A549 (cell line): ENCODE results near the gene EIF3D.

Experiments used
- EP300 ChIP-seq, 2 experiments: fragments of >200 bp; sonication (Bioruptor Twin); formaldehyde crosslinking; IDR thresholded peaks; 2 replicates in 1 of 2; 3 replicates in 1 of 2; pipeline ENCODE4 v1.6.1; 2016 to 2017
- ESRRA ChIP-seq: fragments of 150-350 bp; IDR thresholded peaks from 2 replicates; pipeline ENCODE4 v1.6.1; 2014; ENCODE audit warnings: mild to moderate bottlenecking, low read length, borderline replicate concordance
- KDM1A ChIP-seq: fragments of 200-600 bp; sonication (generic); IDR thresholded peaks from 2 replicates; pipeline ENCODE4 v1.6.1; 2016; ENCODE audit warnings: low read depth, mild to moderate bottlenecking
- MYC ChIP-seq: IDR thresholded peaks from 2 replicates; pipeline ENCODE4 v1.6.1; 2012; ENCODE audit warnings: mild to moderate bottlenecking, inconsistent platforms, low read length, improper control_type of control experiment, borderline replicate concordance
- POLR2A ChIP-seq: IDR thresholded peaks from 2 replicates; pipeline ENCODE4 v1.6.1; 2012; ENCODE audit warnings: mild to moderate bottlenecking, low read length
- RAD21 ChIP-seq, 2 experiments: fragments of >200 bp in 1 of 2; sonication (Bioruptor Twin) in 1 of 2; formaldehyde crosslinking in 1 of 2; IDR thresholded peaks in 1 of 2; conservative IDR thresholded peaks in 1 of 2; 2 replicates in 1 of 2; 3 replicates in 1 of 2; pipeline ENCODE4 v1.6.1; 2012 to 2018; ENCODE audit warnings: inconsistent platforms in 1 of 2
- RCOR1 ChIP-seq: fragments of 150-350 bp; IDR thresholded peaks from 2 replicates; pipeline ENCODE4 v1.6.1; 2014; ENCODE audit warnings: antibody characterized with exemption, low read length, low read depth
- RNF2 ChIP-seq: fragments of 200-600 bp; sonication (generic); IDR thresholded peaks from 2 replicates; pipeline ENCODE4 v1.6.1; 2016; ENCODE audit warnings: low read depth, mild to moderate bottlenecking, antibody characterized with exemption, moderate library complexity, borderline replicate concordance
- TP53 ChIP-seq: fragments of 250-450 bp; sonication (Bioruptor Pico); IDR thresholded peaks from 2 replicates; pipeline ENCODE4 v1.5.0; 2021; ENCODE audit warnings: mild to moderate bottlenecking, moderate library complexity
- ZSCAN20 ChIP-seq: fragments of 250-450 bp; sonication (Bioruptor Pico); IDR thresholded peaks from 2 replicates; pipeline ENCODE4 v1.8.0; 2022; ENCODE audit warnings: mild to moderate bottlenecking, moderate library complexity
- TF ChIP-seq, protein P1 (sequence below): fragments of >200 bp; sonication (Bioruptor Twin); formaldehyde crosslinking; IDR thresholded peaks from 3 replicates; pipeline ENCODE4 v1.5.1; 2016
- TF ChIP-seq, protein P2 (sequence below): fragments of 200-600 bp; sonication (generic); IDR thresholded peaks from 2 replicates; pipeline ENCODE4 v1.6.1; 2016; ENCODE audit warnings: antibody characterized with exemption, mild to moderate bottlenecking, moderate library complexity

DNA sequence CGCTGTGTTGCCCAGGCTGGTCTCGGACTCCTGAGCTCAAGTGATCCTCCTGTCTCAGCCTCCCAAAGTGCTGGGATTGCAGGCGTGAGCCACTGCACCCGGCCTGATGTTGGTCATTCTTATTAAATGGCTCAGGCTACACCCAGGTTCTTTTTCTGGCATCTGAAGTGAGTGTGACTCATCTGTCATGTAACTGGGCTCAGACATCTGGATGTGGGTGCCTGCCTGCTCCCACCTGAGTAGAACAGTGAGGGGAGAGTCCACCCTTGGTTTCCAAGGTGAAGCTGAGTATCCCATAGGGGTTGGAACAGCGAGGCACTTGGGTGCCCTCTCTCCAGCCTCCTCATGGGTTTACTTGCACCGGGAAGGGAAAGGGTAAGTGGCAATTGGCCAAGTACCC lies 36.7 kb upstream of the EIF3D start:
- TF ChIP-seq RNF2 (no peak), MYC (no peak), ESRRA (no peak), EP300 (IDR thresholded peaks at IDR 0.05) (no peak), POLR2A (no peak), RAD21 (conservative IDR thresholded peaks at IDR 0.05 in 1 of 2, IDR thresholded peaks at IDR 0.05 in 1 of 2) (no peak), ZSCAN20 (CRISPR knock-in tag) (no peak), TP53 (no peak), KDM1A (no peak), RCOR1 (no peak)
- TF ChIP-seq, protein P1, sequence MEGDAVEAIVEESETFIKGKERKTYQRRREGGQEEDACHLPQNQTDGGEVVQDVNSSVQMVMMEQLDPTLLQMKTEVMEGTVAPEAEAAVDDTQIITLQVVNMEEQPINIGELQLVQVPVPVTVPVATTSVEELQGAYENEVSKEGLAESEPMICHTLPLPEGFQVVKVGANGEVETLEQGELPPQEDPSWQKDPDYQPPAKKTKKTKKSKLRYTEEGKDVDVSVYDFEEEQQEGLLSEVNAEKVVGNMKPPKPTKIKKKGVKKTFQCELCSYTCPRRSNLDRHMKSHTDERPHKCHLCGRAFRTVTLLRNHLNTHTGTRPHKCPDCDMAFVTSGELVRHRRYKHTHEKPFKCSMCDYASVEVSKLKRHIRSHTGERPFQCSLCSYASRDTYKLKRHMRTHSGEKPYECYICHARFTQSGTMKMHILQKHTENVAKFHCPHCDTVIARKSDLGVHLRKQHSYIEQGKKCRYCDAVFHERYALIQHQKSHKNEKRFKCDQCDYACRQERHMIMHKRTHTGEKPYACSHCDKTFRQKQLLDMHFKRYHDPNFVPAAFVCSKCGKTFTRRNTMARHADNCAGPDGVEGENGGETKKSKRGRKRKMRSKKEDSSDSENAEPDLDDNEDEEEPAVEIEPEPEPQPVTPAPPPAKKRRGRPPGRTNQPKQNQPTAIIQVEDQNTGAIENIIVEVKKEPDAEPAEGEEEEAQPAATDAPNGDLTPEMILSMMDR: no peak
- TF ChIP-seq, protein P2, sequence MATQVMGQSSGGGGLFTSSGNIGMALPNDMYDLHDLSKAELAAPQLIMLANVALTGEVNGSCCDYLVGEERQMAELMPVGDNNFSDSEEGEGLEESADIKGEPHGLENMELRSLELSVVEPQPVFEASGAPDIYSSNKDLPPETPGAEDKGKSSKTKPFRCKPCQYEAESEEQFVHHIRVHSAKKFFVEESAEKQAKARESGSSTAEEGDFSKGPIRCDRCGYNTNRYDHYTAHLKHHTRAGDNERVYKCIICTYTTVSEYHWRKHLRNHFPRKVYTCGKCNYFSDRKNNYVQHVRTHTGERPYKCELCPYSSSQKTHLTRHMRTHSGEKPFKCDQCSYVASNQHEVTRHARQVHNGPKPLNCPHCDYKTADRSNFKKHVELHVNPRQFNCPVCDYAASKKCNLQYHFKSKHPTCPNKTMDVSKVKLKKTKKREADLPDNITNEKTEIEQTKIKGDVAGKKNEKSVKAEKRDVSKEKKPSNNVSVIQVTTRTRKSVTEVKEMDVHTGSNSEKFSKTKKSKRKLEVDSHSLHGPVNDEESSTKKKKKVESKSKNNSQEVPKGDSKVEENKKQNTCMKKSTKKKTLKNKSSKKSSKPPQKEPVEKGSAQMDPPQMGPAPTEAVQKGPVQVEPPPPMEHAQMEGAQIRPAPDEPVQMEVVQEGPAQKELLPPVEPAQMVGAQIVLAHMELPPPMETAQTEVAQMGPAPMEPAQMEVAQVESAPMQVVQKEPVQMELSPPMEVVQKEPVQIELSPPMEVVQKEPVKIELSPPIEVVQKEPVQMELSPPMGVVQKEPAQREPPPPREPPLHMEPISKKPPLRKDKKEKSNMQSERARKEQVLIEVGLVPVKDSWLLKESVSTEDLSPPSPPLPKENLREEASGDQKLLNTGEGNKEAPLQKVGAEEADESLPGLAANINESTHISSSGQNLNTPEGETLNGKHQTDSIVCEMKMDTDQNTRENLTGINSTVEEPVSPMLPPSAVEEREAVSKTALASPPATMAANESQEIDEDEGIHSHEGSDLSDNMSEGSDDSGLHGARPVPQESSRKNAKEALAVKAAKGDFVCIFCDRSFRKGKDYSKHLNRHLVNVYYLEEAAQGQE: no peak
